HepG2 (cell line): ENCODE measurements around the gene DCTN3. TPM values are rescaled to one million over a fixed set of nuclear protein-coding genes. Genes with fewer than 3 reads are reported as not detected.
A peak's percentile ranks its signal among the peaks of the same experiment; 100 is the strongest.

ENCODE experiments used
- BRCA1 ChIP-seq: sonication (generic); formaldehyde crosslinking; IDR thresholded peaks from 2 replicates; pipeline ENCODE4 v1.4.0; 2020; ENCODE audit warnings: missing genetic modification reagents
- HOXD1 ChIP-seq: sonication (generic); formaldehyde crosslinking; IDR thresholded peaks from 2 replicates; pipeline ENCODE4 v1.5.0; 2020; ENCODE audit warnings: missing genetic modification reagents
- MED13 ChIP-seq: sonication (generic); formaldehyde crosslinking; IDR thresholded peaks from 2 replicates; pipeline ENCODE4 v1.5.0; 2020; ENCODE audit warnings: missing genetic modification reagents
- PCBP1 ChIP-seq: fragments of 200-400 bp; formaldehyde crosslinking; IDR thresholded peaks from 2 replicates; pipeline ENCODE4 v1.6.1; 2017; ENCODE audit warnings: mild to moderate bottlenecking, low read depth, low read length, borderline replicate concordance
- RBFOX2 ChIP-seq: fragments of 200-400 bp; formaldehyde crosslinking; IDR thresholded peaks from 2 replicates; pipeline ENCODE4 v1.6.1; 2017; ENCODE audit warnings: low read depth, mild to moderate bottlenecking, low read length
- RXRA ChIP-seq: sonication (generic); formaldehyde crosslinking; IDR thresholded peaks from 2 replicates; pipeline ENCODE4 v1.5.1; 2020; ENCODE audit warnings: missing genetic modification reagents
- YEATS4 ChIP-seq: sonication (generic); formaldehyde crosslinking; IDR thresholded peaks from 2 replicates; pipeline ENCODE4 v1.4.0; 2020; ENCODE audit warnings: missing genetic modification reagents, borderline replicate concordance
- YY1 ChIP-seq: IDR thresholded peaks from 2 replicates; pipeline ENCODE4 v1.6.1; 2011; ENCODE audit warnings: low read length, low read depth, moderate library complexity, mild to moderate bottlenecking; ENCODE audit not compliant: insufficient read depth, insufficient replicate concordance
- ZNF431 ChIP-seq: sonication (generic); formaldehyde crosslinking; IDR thresholded peaks from 2 replicates; pipeline ENCODE4 v1.9.0; 2022; ENCODE audit warnings: missing genetic modification reagents, low read depth, mild to moderate bottlenecking, borderline replicate concordance
- ZNF446 ChIP-seq: sonication (generic); formaldehyde crosslinking; IDR thresholded peaks from 2 replicates; pipeline ENCODE4 v1.5.0; 2020; ENCODE audit warnings: mild to moderate bottlenecking, missing genetic modification reagents
- ZNF543 ChIP-seq: sonication (generic); formaldehyde crosslinking; IDR thresholded peaks from 2 replicates; pipeline ENCODE4 v1.4.0; 2020; ENCODE audit warnings: mild to moderate bottlenecking, missing genetic modification reagents
- polyA plus RNA-seq, 8 experiments: library from polyadenylated mRNA; depleted of rRNA in 3 of 8; stranded (reverse) in 7 of 8; unstranded in 1 of 8; fragments of >200 nt; fragmentation: Illumina TruSeq in 4 of 8; extraction: Trizol in 4 of 8; gene quantifications; 2 replicates each; pipeline versions ENCODE4 v1.2.1 to v1.2.3, GENCODE V29; 2011 to 2016; ENCODE audit warnings: low read depth in 4 of 8, missing spikeins in 1 of 8, mixed read lengths in 1 of 8; ENCODE audit not compliant: insufficient read depth in 1 of 8
- total RNA-seq, 5 experiments: library from RNA; depleted of rRNA; stranded (reverse); fragments of >200 nt; fragmentation: Illumina TruSeq; extraction: Trizol; gene quantifications; 2 replicates each; pipeline ENCODE4 v1.2.3, GENCODE V29; 2016; ENCODE audit warnings: low read depth in 1 of 5
- TF ChIP-seq, protein P1 (sequence below): sonication (generic); formaldehyde crosslinking; IDR thresholded peaks from 2 replicates; pipeline ENCODE4 v1.8.1; 2023; ENCODE audit warnings: mild to moderate bottlenecking, moderate library complexity, missing genetic modification reagents
- TF ChIP-seq, protein P2 (sequence below): sonication (generic); formaldehyde crosslinking; IDR thresholded peaks from 2 replicates; pipeline ENCODE4 v1.4.0; 2020; ENCODE audit warnings: missing genetic modification reagents, low read depth, mild to moderate bottlenecking, borderline replicate concordance
- TF ChIP-seq, protein P3 (sequence below): sonication (generic); formaldehyde crosslinking; IDR thresholded peaks from 2 replicates; pipeline ENCODE4 v1.5.1; 2020; ENCODE audit warnings: mild to moderate bottlenecking, missing genetic modification reagents, borderline replicate concordance
- TF ChIP-seq, protein P4 (sequence below): sonication (generic); formaldehyde crosslinking; IDR thresholded peaks from 2 replicates; pipeline ENCODE4 v1.5.0; 2020; ENCODE audit warnings: mild to moderate bottlenecking, missing genetic modification reagents
- TF ChIP-seq, protein P5 (sequence below): sonication (generic); formaldehyde crosslinking; IDR thresholded peaks from 2 replicates; pipeline ENCODE4 v1.5.0; 2020; ENCODE audit warnings: mild to moderate bottlenecking, low read depth, missing genetic modification reagents, borderline replicate concordance

The DCTN3 gene
- total and polyA plus RNA-seq, 2 of the 13 experiments (the other 11 are each of a cell fraction or from before 2014, with no cell fraction given), result 27.4 to 34.5 TPM

DNA sequence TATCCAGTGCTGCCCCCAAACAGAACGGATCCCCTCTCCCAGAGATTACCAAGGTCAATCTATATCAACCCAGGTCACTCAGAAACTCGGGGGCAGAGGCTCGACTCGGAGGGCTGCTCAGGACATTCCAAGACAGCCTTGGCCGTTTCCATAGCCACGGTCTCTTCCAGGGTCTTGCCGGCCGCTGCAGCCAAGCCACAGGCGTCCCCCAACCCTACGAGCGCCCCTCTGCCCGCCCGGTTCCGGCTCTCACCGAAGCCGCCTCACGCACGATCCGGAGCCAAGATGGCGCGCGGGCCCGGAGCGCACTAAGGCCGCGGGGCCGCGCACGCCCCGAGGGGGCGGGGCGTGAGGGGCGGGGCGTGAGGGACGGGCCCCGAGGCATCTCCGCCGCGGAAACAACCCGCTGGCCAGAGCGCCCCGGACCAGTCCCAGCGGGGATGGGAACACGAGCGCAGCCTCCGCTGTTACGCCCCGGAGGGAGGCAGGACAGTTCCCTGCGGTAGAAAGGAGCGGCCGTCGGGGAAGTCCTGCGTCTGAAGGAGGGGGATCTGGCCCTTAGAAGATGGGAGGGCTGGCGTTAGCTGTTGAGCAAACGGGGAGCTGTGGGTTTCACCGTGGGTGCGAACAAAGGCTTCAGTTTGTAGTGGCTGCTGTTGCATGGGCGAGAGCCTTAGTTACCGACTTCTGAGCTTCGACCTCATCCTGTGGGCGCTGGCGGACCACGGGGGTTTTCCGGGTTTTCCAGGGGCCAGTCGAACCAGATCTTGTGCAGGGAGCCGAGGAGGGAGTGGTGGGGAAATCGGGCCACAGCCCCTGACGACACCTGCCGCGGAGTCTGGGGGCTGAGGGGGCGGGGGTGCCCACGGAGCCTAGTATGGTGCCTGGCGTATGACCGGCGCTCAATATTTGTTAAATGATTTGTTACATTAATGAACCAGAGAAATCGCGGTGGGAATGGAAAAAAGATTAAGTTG is 8.2 kb downstream of the DCTN3 start, which contains the start of gene RPP25L (continued):
- TF ChIP-seq BRCA1 (CRISPR knock-in tag) (no peak), RBFOX2 (peak; percentile 93), ZNF446 (CRISPR knock-in tag) (0 out of 2 replicates have a peak, but pooled peaks have one; percentile 29), ZNF431 (no peak), MED13 (CRISPR knock-in tag) (peak; percentile 58; the same call in 1 of the 2 replicates), HOXD1 (CRISPR knock-in tag) (peak; percentile 24; the same call in 1 of the 2 replicates), PCBP1 (0 out of 2 replicates have a peak, but pooled peaks have one; percentile 60), YY1 (peak; percentile 94), YEATS4 (CRISPR knock-in tag) (peak; percentile 81), ZNF543 (CRISPR knock-in tag) (peak; percentile 40; the same call in 1 of the 2 replicates), RXRA (peak; percentile 24; the same call in 1 of the 2 replicates)
- TF ChIP-seq, protein P1, sequence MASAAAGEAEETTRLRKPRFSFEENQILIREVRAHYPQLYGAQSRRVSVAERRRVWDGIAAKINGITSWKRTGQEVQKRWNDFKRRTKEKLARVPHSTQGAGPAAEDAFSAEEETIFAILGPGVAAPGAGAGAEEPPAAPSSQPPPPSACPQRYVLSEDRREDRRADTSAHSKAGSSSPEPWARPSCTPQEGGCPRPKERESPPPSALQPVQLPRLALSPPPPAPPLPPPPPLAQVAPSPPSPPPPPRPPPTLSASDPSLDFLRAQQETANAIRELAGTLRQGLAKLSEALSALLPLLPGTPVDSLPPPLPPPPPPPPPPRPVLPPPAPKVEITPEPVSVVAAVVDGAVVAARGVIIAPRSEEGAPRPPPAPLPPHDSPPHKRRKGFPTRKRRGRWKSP, result peak; percentile 48; the same call in 1 of the 2 replicates
- TF ChIP-seq, protein P2, sequence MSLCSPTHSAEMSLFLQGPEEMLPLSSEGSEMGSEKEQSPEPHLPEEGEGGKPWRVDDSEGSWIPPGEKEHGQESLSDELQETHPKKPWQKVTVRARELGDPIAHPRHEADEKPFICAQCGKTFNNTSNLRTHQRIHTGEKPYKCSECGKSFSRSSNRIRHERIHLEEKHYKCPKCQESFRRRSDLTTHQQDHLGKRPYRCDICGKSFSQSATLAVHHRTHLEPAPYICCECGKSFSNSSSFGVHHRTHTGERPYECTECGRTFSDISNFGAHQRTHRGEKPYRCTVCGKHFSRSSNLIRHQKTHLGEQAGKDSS (CRISPR knock-in tag), result peak; percentile 17; the same call in 1 of the 2 replicates
- TF ChIP-seq, protein P3, sequence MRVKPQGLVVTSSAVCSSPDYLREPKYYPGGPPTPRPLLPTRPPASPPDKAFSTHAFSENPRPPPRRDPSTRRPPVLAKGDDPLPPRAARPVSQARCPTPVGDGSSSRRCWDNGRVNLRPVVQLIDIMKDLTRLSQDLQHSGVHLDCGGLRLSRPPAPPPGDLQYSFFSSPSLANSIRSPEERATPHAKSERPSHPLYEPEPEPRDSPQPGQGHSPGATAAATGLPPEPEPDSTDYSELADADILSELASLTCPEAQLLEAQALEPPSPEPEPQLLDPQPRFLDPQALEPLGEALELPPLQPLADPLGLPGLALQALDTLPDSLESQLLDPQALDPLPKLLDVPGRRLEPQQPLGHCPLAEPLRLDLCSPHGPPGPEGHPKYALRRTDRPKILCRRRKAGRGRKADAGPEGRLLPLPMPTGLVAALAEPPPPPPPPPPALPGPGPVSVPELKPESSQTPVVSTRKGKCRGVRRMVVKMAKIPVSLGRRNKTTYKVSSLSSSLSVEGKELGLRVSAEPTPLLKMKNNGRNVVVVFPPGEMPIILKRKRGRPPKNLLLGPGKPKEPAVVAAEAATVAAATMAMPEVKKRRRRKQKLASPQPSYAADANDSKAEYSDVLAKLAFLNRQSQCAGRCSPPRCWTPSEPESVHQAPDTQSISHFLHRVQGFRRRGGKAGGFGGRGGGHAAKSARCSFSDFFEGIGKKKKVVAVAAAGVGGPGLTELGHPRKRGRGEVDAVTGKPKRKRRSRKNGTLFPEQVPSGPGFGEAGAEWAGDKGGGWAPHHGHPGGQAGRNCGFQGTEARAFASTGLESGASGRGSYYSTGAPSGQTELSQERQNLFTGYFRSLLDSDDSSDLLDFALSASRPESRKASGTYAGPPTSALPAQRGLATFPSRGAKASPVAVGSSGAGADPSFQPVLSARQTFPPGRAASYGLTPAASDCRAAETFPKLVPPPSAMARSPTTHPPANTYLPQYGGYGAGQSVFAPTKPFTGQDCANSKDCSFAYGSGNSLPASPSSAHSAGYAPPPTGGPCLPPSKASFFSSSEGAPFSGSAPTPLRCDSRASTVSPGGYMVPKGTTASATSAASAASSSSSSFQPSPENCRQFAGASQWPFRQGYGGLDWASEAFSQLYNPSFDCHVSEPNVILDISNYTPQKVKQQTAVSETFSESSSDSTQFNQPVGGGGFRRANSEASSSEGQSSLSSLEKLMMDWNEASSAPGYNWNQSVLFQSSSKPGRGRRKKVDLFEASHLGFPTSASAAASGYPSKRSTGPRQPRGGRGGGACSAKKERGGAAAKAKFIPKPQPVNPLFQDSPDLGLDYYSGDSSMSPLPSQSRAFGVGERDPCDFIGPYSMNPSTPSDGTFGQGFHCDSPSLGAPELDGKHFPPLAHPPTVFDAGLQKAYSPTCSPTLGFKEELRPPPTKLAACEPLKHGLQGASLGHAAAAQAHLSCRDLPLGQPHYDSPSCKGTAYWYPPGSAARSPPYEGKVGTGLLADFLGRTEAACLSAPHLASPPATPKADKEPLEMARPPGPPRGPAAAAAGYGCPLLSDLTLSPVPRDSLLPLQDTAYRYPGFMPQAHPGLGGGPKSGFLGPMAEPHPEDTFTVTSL (CRISPR knock-in tag), result 0 out of 2 replicates have a peak, but pooled peaks have one; percentile 8
- TF ChIP-seq, protein P4, sequence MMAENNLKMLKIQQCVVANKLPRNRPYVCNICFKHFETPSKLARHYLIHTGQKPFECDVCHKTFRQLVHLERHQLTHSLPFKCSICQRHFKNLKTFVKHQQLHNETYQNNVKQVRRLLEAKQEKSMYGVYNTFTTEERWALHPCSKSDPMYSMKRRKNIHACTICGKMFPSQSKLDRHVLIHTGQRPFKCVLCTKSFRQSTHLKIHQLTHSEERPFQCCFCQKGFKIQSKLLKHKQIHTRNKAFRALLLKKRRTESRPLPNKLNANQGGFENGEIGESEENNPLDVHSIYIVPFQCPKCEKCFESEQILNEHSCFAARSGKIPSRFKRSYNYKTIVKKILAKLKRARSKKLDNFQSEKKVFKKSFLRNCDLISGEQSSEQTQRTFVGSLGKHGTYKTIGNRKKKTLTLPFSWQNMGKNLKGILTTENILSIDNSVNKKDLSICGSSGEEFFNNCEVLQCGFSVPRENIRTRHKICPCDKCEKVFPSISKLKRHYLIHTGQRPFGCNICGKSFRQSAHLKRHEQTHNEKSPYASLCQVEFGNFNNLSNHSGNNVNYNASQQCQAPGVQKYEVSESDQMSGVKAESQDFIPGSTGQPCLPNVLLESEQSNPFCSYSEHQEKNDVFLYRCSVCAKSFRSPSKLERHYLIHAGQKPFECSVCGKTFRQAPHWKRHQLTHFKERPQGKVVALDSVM (CRISPR knock-in tag), result peak; percentile 63
- TF ChIP-seq, protein P5, sequence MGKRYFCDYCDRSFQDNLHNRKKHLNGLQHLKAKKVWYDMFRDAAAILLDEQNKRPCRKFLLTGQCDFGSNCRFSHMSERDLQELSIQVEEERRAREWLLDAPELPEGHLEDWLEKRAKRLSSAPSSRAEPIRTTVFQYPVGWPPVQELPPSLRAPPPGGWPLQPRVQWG (CRISPR knock-in tag), result no peak
